Prostate gland (tissue), 2 donors: Measurements from ENCODE around the gene EIPR1. TPM values are rescaled to one million over a fixed set of nuclear protein-coding genes. Genes with fewer than 3 reads are reported as not detected.

ENCODE experiments used
- DNase-seq: peaks from one replicate; pipeline ENCODE4 v3.0.0-alpha.2; 2019; ENCODE audit warnings: low spot score
- H3K27ac ChIP-seq, 2 donors: fragments of 200-600 bp; sonication (generic); 2 replicates each; pipeline ENCODE4 v1.5.1; 2017 to 2019
- H3K27me3 ChIP-seq: fragments of 200-600 bp; sonication (generic); replicated peaks from 2 replicates; pipeline ENCODE4 v1.5.1; 2019; ENCODE audit not compliant: insufficient read depth
- H3K36me3 ChIP-seq, 2 donors: fragments of 200-600 bp; sonication (generic); 1 replicate in 1 of 2; 2 replicates in 1 of 2; pipeline versions ENCODE4 v1.5.1 to v1.8.1; 2017 to 2019
- H3K4me1 ChIP-seq: fragments of 200-600 bp; sonication (generic); replicated peaks from 2 replicates; pipeline ENCODE4 v1.5.1; 2019
- H3K4me3 ChIP-seq, 2 donors: fragments of 200-600 bp; sonication (generic); 2 replicates each; pipeline ENCODE4 v1.5.1; 2017 to 2019
- H3K9me3 ChIP-seq: fragments of 200-600 bp; sonication (generic); 2 replicates; pipeline ENCODE4 v1.5.1; 2017
- POLR2A ChIP-seq: fragments of 450-650 bp; IDR thresholded peaks from one replicate; pipeline ENCODE4 v1.6.1; 2016; ENCODE audit warnings: antibody characterized with exemption, mild to moderate bottlenecking
- POLR2AphosphoS5 ChIP-seq: sonication (generic); formaldehyde crosslinking; IDR thresholded peaks from one replicate; pipeline ENCODE4 v1.6.1; 2017; ENCODE audit warnings: antibody characterized with exemption
- WGBS: methylation state at CpG from one replicate; pipeline ENCODE4 v1.1.5; 2018; 5-methylcytosine and 5-hydroxymethylcytosine counted together
- intact Hi-C: fragments of 100-400 bp; cut with DNase I; formaldehyde crosslinking; loops from one replicate; pipeline ENCODE4 v1.14.2; 2022
- total RNA-seq, 2 donors: library from RNA; depleted of rRNA; stranded (reverse); fragments of >200 nt; gene quantifications; one replicate each; pipeline ENCODE4 v1.1.0, GENCODE V29; 2016
- TF ChIP-seq, protein P1 (sequence below), 4 experiments: fragments of 200-600 bp in 2 of 4; fragments of 450-650 bp in 2 of 4; sonication (generic) in 2 of 4; IDR thresholded peaks; 1 replicate in 3 of 4; 2 replicates in 1 of 4; pipeline ENCODE4 v1.5.1; 2016 to 2019; ENCODE audit warnings: antibody characterized with exemption in 4 of 4, mild to moderate bottlenecking in 2 of 4, moderate library complexity in 2 of 4

The EIPR1 gene
- total RNA-seq, 2 donors from 2014 or later: 30.0 to 52.3 TPM

DNA sequence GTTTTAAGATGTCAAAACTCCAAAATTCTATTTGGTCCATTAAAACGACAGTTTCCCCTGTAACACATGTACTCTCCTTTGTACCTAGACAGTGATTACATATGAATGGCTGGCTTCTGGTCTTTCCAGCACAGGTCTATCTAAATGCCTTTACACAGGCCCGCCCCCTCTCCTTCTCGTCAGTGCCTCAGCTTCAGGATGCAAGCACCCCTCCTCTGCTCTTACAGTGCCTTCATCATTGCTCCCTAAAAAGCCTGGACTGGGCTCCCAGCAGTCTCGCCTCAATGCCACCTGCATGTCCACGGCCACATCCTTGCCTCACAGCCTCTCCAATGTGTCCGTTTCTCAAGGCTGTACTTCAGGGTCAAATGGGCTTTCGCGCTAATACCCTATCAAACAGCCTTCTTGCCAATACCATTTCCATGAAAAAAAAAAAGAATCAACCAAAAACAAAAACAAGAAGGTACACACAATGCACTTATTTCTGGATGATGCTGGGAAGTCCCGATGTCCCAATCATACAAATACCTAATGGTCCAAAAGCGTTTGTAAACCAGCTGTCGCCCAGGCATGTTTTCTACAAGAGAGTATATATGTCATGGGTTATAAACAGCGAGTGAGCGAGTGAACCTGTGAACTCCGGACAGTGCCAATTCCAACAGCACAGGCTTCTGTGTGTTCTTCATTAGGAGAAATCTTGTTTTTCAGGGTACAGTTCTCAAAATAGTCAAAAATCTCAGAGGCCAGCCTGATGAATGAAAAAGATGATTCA, 77.2 kb downstream of the EIPR1 start:
- no peak overlapping the region for H3K27ac ChIP-seq
- TF ChIP-seq POLR2AphosphoS5: no peak
- TF ChIP-seq POLR2A: no peak
- TF ChIP-seq, protein P1, sequence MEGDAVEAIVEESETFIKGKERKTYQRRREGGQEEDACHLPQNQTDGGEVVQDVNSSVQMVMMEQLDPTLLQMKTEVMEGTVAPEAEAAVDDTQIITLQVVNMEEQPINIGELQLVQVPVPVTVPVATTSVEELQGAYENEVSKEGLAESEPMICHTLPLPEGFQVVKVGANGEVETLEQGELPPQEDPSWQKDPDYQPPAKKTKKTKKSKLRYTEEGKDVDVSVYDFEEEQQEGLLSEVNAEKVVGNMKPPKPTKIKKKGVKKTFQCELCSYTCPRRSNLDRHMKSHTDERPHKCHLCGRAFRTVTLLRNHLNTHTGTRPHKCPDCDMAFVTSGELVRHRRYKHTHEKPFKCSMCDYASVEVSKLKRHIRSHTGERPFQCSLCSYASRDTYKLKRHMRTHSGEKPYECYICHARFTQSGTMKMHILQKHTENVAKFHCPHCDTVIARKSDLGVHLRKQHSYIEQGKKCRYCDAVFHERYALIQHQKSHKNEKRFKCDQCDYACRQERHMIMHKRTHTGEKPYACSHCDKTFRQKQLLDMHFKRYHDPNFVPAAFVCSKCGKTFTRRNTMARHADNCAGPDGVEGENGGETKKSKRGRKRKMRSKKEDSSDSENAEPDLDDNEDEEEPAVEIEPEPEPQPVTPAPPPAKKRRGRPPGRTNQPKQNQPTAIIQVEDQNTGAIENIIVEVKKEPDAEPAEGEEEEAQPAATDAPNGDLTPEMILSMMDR (IDR thresholded peaks at IDR 0.05): no peak
- intact Hi-C loops: loop anchor here (5.0 to 10.0 kb wide), 3 partner anchors 296 to 1448 kb away; no protein-coding TSS in a partner anchor
- H3K36me3 ChIP-seq: no peaks in the 10 kb centered on the region
- peaks cover 2% of the 10 kb centered on the region for H3K4me1 ChIP-seq
- H3K4me3 ChIP-seq: no peak overlapping the region
- no peaks in the 10 kb centered on the region for H3K9me3 ChIP-seq
- no peak for DNase-seq
- H3K27me3 ChIP-seq: no peaks in the 10 kb centered on the region
- 78% methylated on average over 14 of the region's 14 CpGs for WGBS

DNA sequence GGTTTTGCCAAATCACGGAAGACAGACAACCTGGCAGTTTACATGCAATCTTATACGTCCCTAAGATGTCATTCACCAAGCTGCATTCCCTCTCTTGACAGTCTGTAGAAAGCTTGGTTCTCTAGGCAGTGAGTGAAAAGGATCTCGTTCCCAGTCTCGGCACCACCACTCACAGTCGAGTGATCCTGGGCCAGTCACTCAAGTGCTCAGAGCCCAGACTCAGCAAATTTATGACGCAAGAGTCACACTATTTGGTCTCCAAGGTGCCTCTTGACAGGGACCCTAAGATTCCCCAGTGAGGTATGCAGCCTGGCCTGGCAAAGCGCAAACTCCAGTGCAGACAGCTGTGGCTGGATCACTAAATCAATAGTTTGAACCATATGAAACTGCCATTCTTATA, 77.9 kb downstream of the EIPR1 start:
- Histone ChIP-seq H3K27ac (no peak overlapping the region), H3K4me1 (peaks cover 2% of the 10 kb centered on the region)
- intact Hi-C loops: loop anchor here (5.0 to 10.0 kb wide), 3 partner anchors 295 to 1447 kb away; no protein-coding TSS in a partner anchor

DNA sequence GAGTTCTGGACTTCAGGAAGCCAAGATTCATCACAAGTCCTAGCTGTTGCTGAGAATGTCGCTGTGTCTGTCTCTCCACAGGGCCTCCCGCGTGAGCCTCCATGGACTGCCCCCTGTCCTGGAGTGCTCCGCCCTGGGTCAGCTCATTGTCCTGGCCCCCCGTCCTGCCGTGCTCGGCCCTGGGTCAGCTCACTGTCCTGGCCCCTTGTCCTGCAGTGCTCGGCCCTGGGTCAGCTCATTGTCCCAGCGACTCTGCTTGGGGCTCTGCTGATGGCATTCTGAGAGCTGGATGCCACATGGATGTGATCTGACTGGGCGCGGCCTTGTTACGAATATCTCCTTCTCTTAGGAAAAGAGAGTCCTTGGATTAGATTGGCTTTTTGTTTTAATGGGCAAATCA, 78.5 kb downstream of the EIPR1 start:
- TF ChIP-seq, protein P1 (IDR thresholded peaks at IDR 0.05): no peak
- no peak for TF ChIP-seq POLR2AphosphoS5
- TF ChIP-seq POLR2A: no peak
- no peak overlapping the region for H3K4me3 ChIP-seq
- no peaks in the 10 kb centered on the region for H3K9me3 ChIP-seq
- no peak overlapping the region for H3K27ac ChIP-seq
- 92% methylated on average over 12 of the region's 12 CpGs for WGBS
- no peaks in the 10 kb centered on the region for H3K27me3 ChIP-seq
- H3K4me1 ChIP-seq: peaks cover 2% of the 10 kb centered on the region
- no peaks in the 10 kb centered on the region for H3K36me3 ChIP-seq
- intact Hi-C loops: no loop called here
- DNase-seq: no peak

More for the DNA sequence above, 77.9 kb downstream of the EIPR1 start:
- no peaks in the 10 kb centered on the region for H3K36me3 ChIP-seq
- DNase-seq: no peak
- WGBS: 96% methylated on average over 7 of the region's 7 CpGs
- no peak overlapping the region for H3K4me3 ChIP-seq
- no peaks in the 10 kb centered on the region for H3K9me3 ChIP-seq
- TF ChIP-seq POLR2AphosphoS5 (no peak), POLR2A (no peak)
- TF ChIP-seq, protein P1 (IDR thresholded peaks at IDR 0.05): no peak
- no peaks in the 10 kb centered on the region for H3K27me3 ChIP-seq

DNA sequence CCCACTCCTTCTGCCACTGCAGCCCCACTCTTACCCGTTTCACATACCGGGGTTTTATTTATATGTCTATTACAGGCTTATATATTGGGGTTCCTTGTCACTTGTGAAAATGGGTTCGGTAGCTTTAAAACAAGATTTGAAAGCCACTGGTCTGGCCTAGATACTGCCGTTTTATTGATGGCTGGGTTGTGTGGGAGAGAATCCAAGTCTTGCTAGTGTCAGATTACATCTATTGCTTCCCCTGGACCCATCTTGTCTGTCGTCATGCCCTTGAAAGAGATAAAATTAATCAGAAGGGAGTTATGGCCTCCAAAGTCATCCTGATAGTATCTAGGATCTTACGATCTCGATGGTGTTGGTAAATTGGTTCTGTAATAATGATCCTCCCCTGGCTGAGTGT, 79.4 kb downstream of the EIPR1 start:
- no peak for DNase-seq
- no peaks in the 10 kb centered on the region for H3K36me3 ChIP-seq
- H3K4me3 ChIP-seq: no peak overlapping the region
- peaks cover under 1% of the 10 kb centered on the region for H3K4me1 ChIP-seq
- no peaks in the 10 kb centered on the region for H3K27me3 ChIP-seq
- TF ChIP-seq, protein P1 (IDR thresholded peaks at IDR 0.05): no peak
- TF ChIP-seq POLR2AphosphoS5: no peak
- no peak for TF ChIP-seq POLR2A
- 75% methylated on average over 7 of the region's 7 CpGs for WGBS
- H3K27ac ChIP-seq: no peak overlapping the region
- no peaks in the 10 kb centered on the region for H3K9me3 ChIP-seq
- intact Hi-C loops: no loop called here

DNA sequence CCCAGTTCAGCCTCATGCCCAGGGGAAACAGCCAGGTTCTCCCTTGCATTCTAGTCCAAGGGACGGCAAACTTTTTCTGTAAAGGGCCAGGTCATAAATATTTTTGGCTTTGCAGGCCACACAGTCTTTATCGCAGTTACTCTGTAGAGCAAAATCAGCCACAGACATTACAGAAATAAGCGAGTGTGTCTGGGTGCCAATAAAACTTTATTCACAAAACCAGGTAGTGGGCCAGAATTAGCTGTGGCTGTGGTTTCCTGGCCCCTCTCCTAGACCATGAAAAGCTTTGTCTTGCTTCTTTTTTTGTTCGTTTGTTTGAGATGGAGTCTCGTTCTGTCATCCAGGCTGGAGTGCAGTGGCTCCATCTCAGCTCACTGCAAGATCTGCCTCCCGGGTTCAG, 80.1 kb downstream of the EIPR1 start:
- H3K4me3 ChIP-seq: no peak overlapping the region
- TF ChIP-seq POLR2AphosphoS5 (no peak), POLR2A (no peak)
- TF ChIP-seq, protein P1 (IDR thresholded peaks at IDR 0.05): no peak
- no peaks in the 10 kb centered on the region for H3K27me3 ChIP-seq
- no peaks in the 10 kb centered on the region for H3K36me3 ChIP-seq
- 96% methylated on average over 6 of the region's 6 CpGs for WGBS
- H3K4me1 ChIP-seq: no peaks in the 10 kb centered on the region
- intact Hi-C loops: no loop called here
- no peak overlapping the region for H3K27ac ChIP-seq
- no peaks in the 10 kb centered on the region for H3K9me3 ChIP-seq
- DNase-seq: no peak
